ENCODE data around the gene OPA3.

OPA3 gene

GRCh38 chr19:45526971-45527370 lies 57.6 kb downstream of the OPA3 start:
- Histone ChIP-seq H3K18ac (ENCODE audit: low read length) (no peak overlapping the region), H3K9me3 (replicated peaks in 1 of 2; ENCODE audit: control insufficient read depth in 2 of 2, insufficient read depth in 1 of 2, low read depth in 1 of 2, low read length in 2 of 2) (peaks cover under 1 to 12% of the 10 kb centered on the region in 2 donors), H3K4me2 (ENCODE audit: insufficient read depth, low read length, poor library complexity, severe bottlenecking) (no peak overlapping the region), H3K36me3 (replicated peaks in 1 of 2; ENCODE audit: control insufficient read depth in 2 of 2, insufficient read depth in 2 of 2, low read length in 2 of 2) (peaks cover 11 to 37% of the 10 kb centered on the region in 2 donors), H3K27ac (replicated peaks; ENCODE audit: low read length) (no peak overlapping the region), H2AK5ac (ENCODE audit: low read depth, low read length) (no peak overlapping the region), H2BK120ac (ENCODE audit: low read depth, low read length) (no peak overlapping the region), H3K27me3 (ENCODE audit: control insufficient read depth in 3 of 3, insufficient read depth in 3 of 3, low read depth in 1 of 3, low read length in 3 of 3) (peaks cover 0 to 5% (median 0%) of the 10 kb centered on the region in 3 experiments), H3K4me3 (ENCODE audit: low read length in 2 of 2) (no peak overlapping the region), H2AFZ (ENCODE audit: low read length) (no peak overlapping the region), H4K8ac (ENCODE audit: low read depth, low read length) (no peak overlapping the region), H3K23ac (ENCODE audit: low read depth, low read length, poor library complexity) (no peak overlapping the region), H3K79me1 (ENCODE audit: low read depth, low read length) (no peaks in the 10 kb centered on the region), H3K14ac (ENCODE audit: low read length) (no peak overlapping the region), H2BK12ac (ENCODE audit: low read length) (no peak overlapping the region), H3K9ac (ENCODE audit: low read depth, low read length, poor library complexity) (no peak overlapping the region), H2BK15ac (ENCODE audit: low read length) (no peak overlapping the region), H3K4ac (ENCODE audit: low read length) (no peak overlapping the region), H3K4me1 (ENCODE audit: control insufficient read depth in 2 of 2, insufficient read depth in 1 of 2, low read depth in 1 of 2, low read length in 2 of 2) (peaks cover 0 to 12% of the 10 kb centered on the region in 2 donors), H4K91ac (ENCODE audit: low read depth, low read length, poor library complexity) (no peak overlapping the region), H2BK5ac (ENCODE audit: low read length) (no peak overlapping the region)
- no peak for DNase-seq (ENCODE audit: low spot score)
- no CpG with 5 or more reads among the region's 4 CpGs for WGBS, 2 donors (ENCODE audit: extremely low coverage in 2 of 2, insufficient read length in 2 of 2, insufficient replicate concordance in 1 of 2)

- Histone ChIP-seq H3K18ac (ENCODE audit: low read length) (no peak overlapping the region), H2BK120ac (ENCODE audit: low read depth, low read length) (no peak overlapping the region), H3K9ac (ENCODE audit: low read depth, low read length, poor library complexity) (no peak overlapping the region), H3K79me1 (ENCODE audit: low read depth, low read length) (no peaks in the 10 kb centered on the region), H3K27me3 (ENCODE audit: control insufficient read depth in 3 of 3, insufficient read depth in 3 of 3, low read depth in 1 of 3, low read length in 3 of 3) (peaks cover 0 to 5% (median 0%) of the 10 kb centered on the region in 3 experiments), H3K4me3 (ENCODE audit: low read length in 2 of 2) (no peak overlapping the region), H3K14ac (ENCODE audit: low read length) (no peak overlapping the region), H3K23ac (ENCODE audit: low read depth, low read length, poor library complexity) (no peak overlapping the region), H4K8ac (ENCODE audit: low read depth, low read length) (no peak overlapping the region), H2BK15ac (ENCODE audit: low read length) (no peak overlapping the region), H3K9me3 (replicated peaks in 1 of 2; ENCODE audit: control insufficient read depth in 2 of 2, insufficient read depth in 1 of 2, low read depth in 1 of 2, low read length in 2 of 2) (peaks cover 0 to 4% of the 10 kb centered on the region in 2 donors), H2BK5ac (ENCODE audit: low read length) (no peak overlapping the region), H3K4me2 (ENCODE audit: insufficient read depth, low read length, poor library complexity, severe bottlenecking) (no peak overlapping the region), H2BK12ac (ENCODE audit: low read length) (no peak overlapping the region), H3K4ac (ENCODE audit: low read length) (no peak overlapping the region), H2AK5ac (ENCODE audit: low read depth, low read length) (no peak overlapping the region), H3K27ac (replicated peaks; ENCODE audit: low read length) (no peak overlapping the region), H3K4me1 (ENCODE audit: control insufficient read depth in 2 of 2, insufficient read depth in 1 of 2, low read depth in 1 of 2, low read length in 2 of 2) (peaks cover 0 to 12% of the 10 kb centered on the region in 2 donors), H4K91ac (ENCODE audit: low read depth, low read length, poor library complexity) (no peak overlapping the region), H3K36me3 (replicated peaks in 1 of 2; ENCODE audit: control insufficient read depth in 2 of 2, insufficient read depth in 2 of 2, low read length in 2 of 2) (peaks cover 12 to 40% of the 10 kb centered on the region in 2 donors), H2AFZ (ENCODE audit: low read length) (no peak overlapping the region)
- WGBS, 2 donors (ENCODE audit: extremely low coverage in 2 of 2, insufficient read length in 2 of 2, insufficient replicate concordance in 1 of 2), result no CpG with 5 or more reads among the region's 9 CpGs
- peak; percentile 68 for DNase-seq (ENCODE audit: low spot score)
Measured at GRCh38 chr19:45526143-45526542, 58.5 kb downstream of the OPA3 start.

GRCh38 chr19:45524575-45525129 lies 60.0 kb downstream of the OPA3 start:
- DNase-seq (ENCODE audit: low spot score), result no peak
- H3K79me1 ChIP-seq (ENCODE audit: low read depth, low read length), result no peaks in the 10 kb centered on the region
- H2BK12ac ChIP-seq (ENCODE audit: low read length), result no peak overlapping the region
- no peak overlapping the region for H3K4ac ChIP-seq (ENCODE audit: low read length)
- no peak overlapping the region for H3K27ac ChIP-seq (replicated peaks; ENCODE audit: low read length)
- WGBS, 2 donors (ENCODE audit: extremely low coverage in 2 of 2, insufficient read length in 2 of 2, insufficient replicate concordance in 1 of 2), result no CpG with 5 or more reads among the region's 15 CpGs
- no peaks in the 10 kb centered on the region for H3K9me3 ChIP-seq (replicated peaks in 1 of 2; ENCODE audit: control insufficient read depth in 2 of 2, insufficient read depth in 1 of 2, low read depth in 1 of 2, low read length in 2 of 2)
- H3K14ac ChIP-seq (ENCODE audit: low read length), result no peak overlapping the region
- H3K4me2 ChIP-seq (ENCODE audit: insufficient read depth, low read length, poor library complexity, severe bottlenecking), result no peak overlapping the region
- H2AK5ac ChIP-seq (ENCODE audit: low read depth, low read length), result no peak overlapping the region
- H3K9ac ChIP-seq (ENCODE audit: low read depth, low read length, poor library complexity), result no peak overlapping the region
- no peak overlapping the region for H3K23ac ChIP-seq (ENCODE audit: low read depth, low read length, poor library complexity)
- no peak overlapping the region for H4K91ac ChIP-seq (ENCODE audit: low read depth, low read length, poor library complexity)
- H3K27me3 ChIP-seq (ENCODE audit: control insufficient read depth in 3 of 3, insufficient read depth in 3 of 3, low read depth in 1 of 3, low read length in 3 of 3), result peaks cover 0 to 3% (median 0%) of the 10 kb centered on the region in 3 experiments
- peaks cover 0 to 12% of the 10 kb centered on the region in 2 donors for H3K4me1 ChIP-seq (ENCODE audit: control insufficient read depth in 2 of 2, insufficient read depth in 1 of 2, low read depth in 1 of 2, low read length in 2 of 2)
- H2BK15ac ChIP-seq (ENCODE audit: low read length), result no peak overlapping the region
- no peak overlapping the region for H2BK5ac ChIP-seq (ENCODE audit: low read length)
- H2AFZ ChIP-seq (ENCODE audit: low read length), result no peak overlapping the region
- peaks cover 19 to 50% of the 10 kb centered on the region in 2 donors for H3K36me3 ChIP-seq (replicated peaks in 1 of 2; ENCODE audit: control insufficient read depth in 2 of 2, insufficient read depth in 2 of 2, low read length in 2 of 2)
- H2BK120ac ChIP-seq (ENCODE audit: low read depth, low read length), result no peak overlapping the region
- H3K18ac ChIP-seq (ENCODE audit: low read length), result no peak overlapping the region
- no peak overlapping the region for H3K4me3 ChIP-seq (ENCODE audit: low read length in 2 of 2)
- H4K8ac ChIP-seq (ENCODE audit: low read depth, low read length), result no peak overlapping the region

GRCh38 chr19:45523642-45524256 lies 60.9 kb downstream of the OPA3 start:
- no peak overlapping the region for H3K4ac ChIP-seq (ENCODE audit: low read length)
- H3K27me3 ChIP-seq (ENCODE audit: control insufficient read depth in 3 of 3, insufficient read depth in 3 of 3, low read depth in 1 of 3, low read length in 3 of 3), result no peaks in the 10 kb centered on the region
- no peak overlapping the region for H3K27ac ChIP-seq (replicated peaks; ENCODE audit: low read length)
- peaks cover 0 to 8% of the 10 kb centered on the region in 2 donors for H3K4me1 ChIP-seq (ENCODE audit: control insufficient read depth in 2 of 2, insufficient read depth in 1 of 2, low read depth in 1 of 2, low read length in 2 of 2)
- DNase-seq (ENCODE audit: low spot score), result peak; percentile 87
- no peak overlapping the region for H3K4me2 ChIP-seq (ENCODE audit: insufficient read depth, low read length, poor library complexity, severe bottlenecking)
- H3K14ac ChIP-seq (ENCODE audit: low read length), result no peak overlapping the region
- H2BK120ac ChIP-seq (ENCODE audit: low read depth, low read length), result no peak overlapping the region
- H2AFZ ChIP-seq (ENCODE audit: low read length), result no peak overlapping the region
- no peak overlapping the region for H3K23ac ChIP-seq (ENCODE audit: low read depth, low read length, poor library complexity)
- no peak overlapping the region for H2BK15ac ChIP-seq (ENCODE audit: low read length)
- no peak overlapping the region for H4K91ac ChIP-seq (ENCODE audit: low read depth, low read length, poor library complexity)
- H3K9ac ChIP-seq (ENCODE audit: low read depth, low read length, poor library complexity), result no peak overlapping the region
- no peak overlapping the region for H2AK5ac ChIP-seq (ENCODE audit: low read depth, low read length)
- H3K79me1 ChIP-seq (ENCODE audit: low read depth, low read length), result no peaks in the 10 kb centered on the region
- no peak overlapping the region for H3K18ac ChIP-seq (ENCODE audit: low read length)
- H2BK12ac ChIP-seq (ENCODE audit: low read length), result no peak overlapping the region
- no CpG with 5 or more reads among the region's 9 CpGs for WGBS, 2 donors (ENCODE audit: extremely low coverage in 2 of 2, insufficient read length in 2 of 2, insufficient replicate concordance in 1 of 2)
- no peak overlapping the region for H4K8ac ChIP-seq (ENCODE audit: low read depth, low read length)
- H3K9me3 ChIP-seq (replicated peaks in 1 of 2; ENCODE audit: control insufficient read depth in 2 of 2, insufficient read depth in 1 of 2, low read depth in 1 of 2, low read length in 2 of 2), result no peaks in the 10 kb centered on the region
- H3K4me3 ChIP-seq (ENCODE audit: low read length in 2 of 2), result no peak overlapping the region
- H2BK5ac ChIP-seq (ENCODE audit: low read length), result no peak overlapping the region
- peaks cover 19 to 50% of the 10 kb centered on the region in 2 donors for H3K36me3 ChIP-seq (replicated peaks in 1 of 2; ENCODE audit: control insufficient read depth in 2 of 2, insufficient read depth in 2 of 2, low read length in 2 of 2)
